Measurements from ENCODE around the gene MMP14. TPM values are rescaled to one million over a fixed set of nuclear protein-coding genes. Genes with fewer than 3 reads are reported as not detected.

The MMP14 gene
- total RNA-seq, 2 experiments from 2014 or later: 2.8 to 9.0 TPM

DNA sequence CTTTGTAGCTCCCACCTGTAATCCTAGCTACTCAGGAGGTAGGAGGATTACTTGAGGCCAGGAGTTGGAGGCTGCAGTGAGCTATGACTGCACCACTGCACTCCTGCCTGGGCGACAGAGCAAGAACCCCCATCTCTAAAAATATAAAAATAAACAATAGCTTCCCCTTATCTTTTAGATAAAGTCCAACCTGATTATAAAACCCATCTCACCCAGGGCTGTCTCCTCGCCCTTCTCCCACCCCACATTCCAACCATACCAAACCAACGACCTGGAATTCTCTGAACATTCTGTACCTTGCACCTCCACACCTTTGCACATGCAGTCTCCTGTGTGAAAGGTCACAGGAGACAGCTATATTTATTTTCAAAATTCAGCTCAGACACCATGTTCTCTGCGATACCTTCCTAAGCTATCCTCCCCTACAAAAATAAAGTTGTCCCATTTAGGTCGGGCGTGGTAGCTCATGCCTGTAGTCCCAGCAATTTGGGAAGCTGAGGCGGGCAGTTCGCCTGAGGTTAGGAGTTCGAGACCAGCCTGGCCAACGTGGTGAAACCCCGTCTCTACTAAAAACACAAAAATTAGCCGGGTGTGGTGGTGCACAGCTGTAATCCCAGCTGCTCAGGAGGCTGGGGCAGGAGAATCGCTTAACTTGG, 28.8 kb upstream of the MMP14 start:
- peak overlapping the region; percentile 21 for H3K4me3 ChIP-seq (ENCODE audit: low read depth, low read length, poor library complexity, severe bottlenecking)
- H3K4me2 ChIP-seq (ENCODE audit: low read length): peak overlapping the region; percentile 51
- BruUV-seq (replicated peaks): no TSS peak
- no peak for DNase-seq (ENCODE audit: low spot score)
- CTCF ChIA-PET (ENCODE audit: unreplicated experiment): interaction anchor here (0.6 to 1.4 kb wide), 4 partner anchors 10 to 17 kb away, joined by 3 to 5 read pairs (median 3); no protein-coding TSS in a partner anchor
- peak overlapping the region; percentile 33 for H3K27ac ChIP-seq (ENCODE audit: low read depth, low read length, poor library complexity, severe bottlenecking)
- H3K79me2 ChIP-seq (ENCODE audit: insufficient read depth, low read depth, low read length): peaks cover 93% of the 10 kb centered on the region
- intact Hi-C loops (cut with micrococcal nuclease; ENCODE audit: unreplicated experiment): no loop called here
- TF ChIP-seq EZH2phosphoT487 (IDR thresholded peaks at IDR 0.05; ENCODE audit: borderline replicate concordance, low read depth, low read length): no peak
- TF ChIP-seq, protein P1, sequence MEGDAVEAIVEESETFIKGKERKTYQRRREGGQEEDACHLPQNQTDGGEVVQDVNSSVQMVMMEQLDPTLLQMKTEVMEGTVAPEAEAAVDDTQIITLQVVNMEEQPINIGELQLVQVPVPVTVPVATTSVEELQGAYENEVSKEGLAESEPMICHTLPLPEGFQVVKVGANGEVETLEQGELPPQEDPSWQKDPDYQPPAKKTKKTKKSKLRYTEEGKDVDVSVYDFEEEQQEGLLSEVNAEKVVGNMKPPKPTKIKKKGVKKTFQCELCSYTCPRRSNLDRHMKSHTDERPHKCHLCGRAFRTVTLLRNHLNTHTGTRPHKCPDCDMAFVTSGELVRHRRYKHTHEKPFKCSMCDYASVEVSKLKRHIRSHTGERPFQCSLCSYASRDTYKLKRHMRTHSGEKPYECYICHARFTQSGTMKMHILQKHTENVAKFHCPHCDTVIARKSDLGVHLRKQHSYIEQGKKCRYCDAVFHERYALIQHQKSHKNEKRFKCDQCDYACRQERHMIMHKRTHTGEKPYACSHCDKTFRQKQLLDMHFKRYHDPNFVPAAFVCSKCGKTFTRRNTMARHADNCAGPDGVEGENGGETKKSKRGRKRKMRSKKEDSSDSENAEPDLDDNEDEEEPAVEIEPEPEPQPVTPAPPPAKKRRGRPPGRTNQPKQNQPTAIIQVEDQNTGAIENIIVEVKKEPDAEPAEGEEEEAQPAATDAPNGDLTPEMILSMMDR (conservative IDR thresholded peaks at IDR 0.05; ENCODE audit: low read length): no peak
- POLR2A ChIA-PET: interaction anchor here (0.6 to 4.1 kb wide), 12 partner anchors 8 to 337 kb away, joined by 3 to 21 read pairs (median 6); partner anchors contain the start of gene SLC7A7
- no peaks in the 10 kb centered on the region for H4K20me1 ChIP-seq (ENCODE audit: insufficient read depth, low read length)
- peaks cover 86% of the 10 kb centered on the region for H3K4me1 ChIP-seq (ENCODE audit: insufficient read depth, low read length, poor library complexity, severe bottlenecking)
- no peak overlapping the region for H2AFZ ChIP-seq (ENCODE audit: low read length)
- no peaks in the 10 kb centered on the region for H3K9me3 ChIP-seq (ENCODE audit: low read length)
- H3K36me3 ChIP-seq (ENCODE audit: insufficient read depth, low read length): peaks cover 35% of the 10 kb centered on the region
- no peaks in the 10 kb centered on the region for H3K9me2 ChIP-seq (ENCODE audit: insufficient read depth, low read length)

DNA sequence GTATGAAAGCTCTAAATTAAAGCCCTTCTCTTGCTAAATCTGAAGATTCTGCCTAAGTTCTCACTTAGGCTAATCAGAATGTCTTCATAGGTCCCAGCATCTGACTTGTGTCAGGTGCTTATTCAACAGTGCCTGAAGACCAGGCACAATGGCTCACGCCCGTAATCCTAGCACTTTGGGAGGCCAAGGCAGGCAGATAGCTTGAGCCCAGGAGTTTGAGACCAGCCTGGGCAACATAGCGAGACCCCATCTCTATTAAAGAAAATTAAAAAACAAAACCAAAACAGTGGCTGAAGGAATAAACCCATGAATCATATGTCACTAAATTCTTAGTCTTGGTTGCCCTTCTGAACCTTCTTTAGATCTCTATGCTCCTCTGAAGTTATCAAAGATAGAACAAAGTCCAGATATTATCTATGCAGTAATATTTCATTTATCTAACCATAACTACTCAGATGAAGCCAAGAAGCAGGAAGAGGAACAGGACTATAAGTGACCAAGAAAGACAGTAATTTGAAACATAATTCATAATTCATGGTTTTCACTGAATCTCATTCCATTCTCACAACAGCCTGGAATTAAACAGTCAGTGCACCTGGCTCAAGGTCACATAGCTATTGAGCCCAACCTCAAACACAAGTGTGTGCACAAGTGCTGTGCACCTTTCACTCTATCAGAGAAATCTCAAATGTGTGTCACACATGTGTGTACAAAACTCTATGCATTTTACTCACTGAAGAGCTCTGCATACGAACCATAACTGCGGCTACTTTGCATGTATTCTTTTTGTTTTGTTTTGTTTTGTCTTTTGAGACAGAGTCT, 27.8 kb upstream of the MMP14 start:
- intact Hi-C loops (cut with micrococcal nuclease; ENCODE audit: unreplicated experiment): no loop called here
- peaks cover 85% of the 10 kb centered on the region for H3K4me1 ChIP-seq (ENCODE audit: insufficient read depth, low read length, poor library complexity, severe bottlenecking)
- H3K79me2 ChIP-seq (ENCODE audit: insufficient read depth, low read depth, low read length): peaks cover 93% of the 10 kb centered on the region
- H3K4me3 ChIP-seq (ENCODE audit: low read depth, low read length, poor library complexity, severe bottlenecking): peak overlapping the region; percentile 31
- BruUV-seq (replicated peaks): no TSS peak
- H3K9me3 ChIP-seq (ENCODE audit: low read length): no peaks in the 10 kb centered on the region
- ChIA-PET POLR2A (interaction anchor here (0.6 to 4.1 kb wide), 12 partner anchors 7 to 338 kb away, joined by 3 to 21 read pairs (median 4); no protein-coding TSS in a partner anchor), CTCF (ENCODE audit: unreplicated experiment) (interaction anchor here (1.4 kb wide), 1 partner anchor 18 kb away, joined by 3 read pairs; no protein-coding TSS in a partner anchor)
- no peak overlapping the region for H2AFZ ChIP-seq (ENCODE audit: low read length)
- peak overlapping the region; percentile 51 for H3K4me2 ChIP-seq (ENCODE audit: low read length)
- no peaks in the 10 kb centered on the region for H3K9me2 ChIP-seq (ENCODE audit: insufficient read depth, low read length)
- peaks cover 36% of the 10 kb centered on the region for H3K36me3 ChIP-seq (ENCODE audit: insufficient read depth, low read length)
- H4K20me1 ChIP-seq (ENCODE audit: insufficient read depth, low read length): no peaks in the 10 kb centered on the region
- H3K27ac ChIP-seq (ENCODE audit: low read depth, low read length, poor library complexity, severe bottlenecking): peak overlapping the region; percentile 48
- TF ChIP-seq, protein P1 (conservative IDR thresholded peaks at IDR 0.05; ENCODE audit: low read length): no peak
- no peak for TF ChIP-seq EZH2phosphoT487 (IDR thresholded peaks at IDR 0.05; ENCODE audit: borderline replicate concordance, low read depth, low read length)
- no peak for DNase-seq (ENCODE audit: low spot score)
